GM19467 (cell line): ENCODE data around the gene TMED8.
"Not testable (repeated sequence)": the region's sequence is repeated elsewhere in the genome, so short reads cannot be mapped to it uniquely, and the experiment has no call there.

Source experiments
- ATAC-seq: cut with Tn5 transposase; IDR thresholded peaks from one replicate; pipeline ENCODE4 v1.9.1; 2021; ENCODE audit warnings: mild to moderate bottlenecking, moderate library complexity; ENCODE audit not compliant: unreplicated experiment

TMED8 gene

GRCh38 chr14:77364146-77364545 lies 12.7 kb downstream of the TMED8 start:
- ATAC-seq = no peak

- ATAC-seq = no peak
Measured at GRCh38 chr14:77359626-77360025, 17.3 kb downstream of the TMED8 start.

GRCh38 chr14:77356899-77357298 lies 20.0 kb downstream of the TMED8 start:
- no peak for ATAC-seq

- no peak for ATAC-seq
Measured at GRCh38 chr14:77355811-77356210, 21.1 kb downstream of the TMED8 start.

- ATAC-seq = no peak
Measured at GRCh38 chr14:77353469-77354141, 23.3 kb downstream of the TMED8 start.

- no peak for ATAC-seq
Measured at GRCh38 chr14:77347751-77348150, 29.1 kb downstream of the TMED8 start.

GRCh38 chr14:77346495-77346894 lies 30.4 kb downstream of the TMED8 start:
- no peak for ATAC-seq

GRCh38 chr14:77344377-77344996 lies 32.4 kb downstream of the TMED8 start:
- ATAC-seq = no peak

GRCh38 chr14:77343662-77344061 lies 33.2 kb downstream of the TMED8 start:
- no peak for ATAC-seq

- ATAC-seq = no peak
Measured at GRCh38 chr14:77342726-77343397, 34.0 kb downstream of the TMED8 start.

GRCh38 chr14:77340389-77340788 lies 36.5 kb downstream of the TMED8 start:
- no peak for ATAC-seq

GRCh38 chr14:77339407-77339806 lies 37.5 kb downstream of the TMED8 start:
- no peak for ATAC-seq

- ATAC-seq = no peak
Measured at GRCh38 chr14:77338302-77338701, 38.6 kb downstream of the TMED8 start.

GRCh38 chr14:77337880-77338279 lies 39.0 kb downstream of the TMED8 start:
- no peak for ATAC-seq

GRCh38 chr14:77337255-77337654 lies 39.6 kb downstream of the TMED8 start:
- not testable (repeated sequence) for ATAC-seq

GRCh38 chr14:77335576-77335975 lies 41.3 kb downstream of the TMED8 start:
- no peak for ATAC-seq

GRCh38 chr14:77329872-77330271 lies 47.0 kb downstream of the TMED8 start:
- no peak for ATAC-seq

GRCh38 chr14:77327111-77327510 lies 49.8 kb downstream of the TMED8 start:
- no peak for ATAC-seq

- no peak for ATAC-seq
Measured at GRCh38 chr14:77325746-77326094, 51.2 kb downstream of the TMED8 start.

- no peak for ATAC-seq
Measured at GRCh38 chr14:77324816-77325745, 51.8 kb downstream of the TMED8 start.

GRCh38 chr14:77324289-77324688 lies 52.6 kb downstream of the TMED8 start:
- no peak for ATAC-seq
